Adrenal gland (tissue), 12 donors: ENCODE results near the gene CAPN15. TPM values are rescaled to one million over a fixed set of nuclear protein-coding genes. Genes with fewer than 3 reads are reported as not detected.

Experiments used
- DNase-seq, 7 donors: peaks; one replicate each; pipeline ENCODE4 v3.0.0-alpha.2; 2019 to 2020
- H3K27ac ChIP-seq, 5 donors: fragments of 200-600 bp; sonication (generic) in 4 of 5; 1 replicate in 3 of 5; 2 replicates in 2 of 5; pipeline versions ENCODE4 v1.5.1 to v1.8.0; 2016 to 2020; ENCODE audit warnings: mild to moderate bottlenecking in 1 of 5
- H3K27me3 ChIP-seq: fragments of 200-600 bp; 2 replicates; pipeline ENCODE4 v1.8.0; 2021
- H3K36me3 ChIP-seq, 2 donors: fragments of 200-600 bp; replicated peaks in 1 of 2; 1 replicate in 1 of 2; 2 replicates in 1 of 2; pipeline versions ENCODE4 v1.5.1 to v1.8.0; 2018 to 2022
- H3K4me1 ChIP-seq, 2 donors: fragments of 200-600 bp; replicated peaks in 1 of 2; 1 replicate in 1 of 2; 2 replicates in 1 of 2; pipeline versions ENCODE4 v1.5.1 to v1.8.0; 2018 to 2021
- H3K4me3 ChIP-seq, 4 donors: fragments of 200-600 bp; sonication (generic) in 3 of 4; one replicate each; pipeline ENCODE4 v1.5.1; 2016 to 2018
- H3K9me3 ChIP-seq, 3 donors: fragments of 200-600 bp; sonication (generic) in 1 of 3; replicated peaks in 1 of 3; 1 replicate in 2 of 3; 2 replicates in 1 of 3; pipeline versions ENCODE4 v1.5.1 to v1.8.0; 2016 to 2021
- CTCF ChIP-seq, 6 experiments: fragments of 450-650 bp in 4 of 6; fragments of 200-600 bp in 2 of 6; sonication (generic) in 1 of 6; IDR thresholded peaks; 1 replicate in 5 of 6; 2 replicates in 1 of 6; pipeline versions ENCODE4 v1.5.1 to v1.8.0; 2016 to 2021; ENCODE audit warnings: antibody characterized with exemption in 6 of 6, mild to moderate bottlenecking in 2 of 6, moderate library complexity in 1 of 6
- POLR2A ChIP-seq, 2 donors: fragments of 450-650 bp; IDR thresholded peaks; one replicate each; pipeline ENCODE4 v1.6.1; 2017; ENCODE audit warnings: antibody characterized with exemption in 2 of 2, mild to moderate bottlenecking in 2 of 2, moderate library complexity in 1 of 2
- WGBS, 4 donors: extraction: QIAGEN DNeasy Blood & Tissue Kit in 2 of 4; methylation state at CpG; one replicate each; pipeline versions ENCODE4 v1.1.5 to v1.1.7; 2013 to 2017; 5-methylcytosine and 5-hydroxymethylcytosine counted together
- intact Hi-C, 2 donors: fragments of 100-400 bp; cut with DNase I; formaldehyde crosslinking; loops; one replicate each; pipeline versions ENCODE4 v1.14.1 to v1.15.0; 2022 to 2023
- polyA plus RNA-seq, 3 donors: library from polyadenylated mRNA; stranded (reverse); fragments of 200-250 nt in 2 of 3; fragments of 350-450 nt in 1 of 3; fragmentation: Illumina TruSeq in 1 of 3; extraction: RNeasy Lipid Tissue Mini Kit (QIAGEN cat#74804) in 1 of 3; gene quantifications; one replicate each; pipeline ENCODE4 v1.2.3, GENCODE V29; 2013 to 2014
- total RNA-seq, 9 donors: library from RNA; depleted of rRNA in 4 of 9; stranded (reverse); fragments of >200 nt in 4 of 9; fragments of 120-200 nt in 1 of 9; fragmentation: NEBNext Ultra II Directional in 1 of 9; extraction: Animal tissue kit (Norgen Biotek cat#: 25700) in 1 of 9; gene quantifications; one replicate each; pipeline versions ENCODE4 v1.1.0 to v1.2.4, GENCODE V29; 2013 to 2023
- donor health status: healthy with polysubstance abuse.
- donor health status: Bipolar disorder and iron deficiency.
- donor health status: DM: yes; HTN: yes; CAD: no.
- donor health status: DM: no; HTN: no; CAD: no.
- donor health status: DM: no; HTN: no; CAD: no.
- donor health status: DM: yes; HTN: yes; CAD: no.

CAPN15 gene
- total and polyA plus RNA-seq, 12 donors, result 2.3 to 91.8 (median 43.0) TPM

- H3K27me3 ChIP-seq, result no peaks in the 10 kb centered on the region
- no peaks in the 10 kb centered on the region for H3K9me3 ChIP-seq
- intact Hi-C loops, result no loop called here
- H3K36me3 ChIP-seq, result no peaks in the 10 kb centered on the region
- 80 to 83% (median 81%) methylated on average over 8 to 16 of the region's 16 CpGs for WGBS, 4 donors
- TF ChIP-seq POLR2A (IDR thresholded peaks at IDR 0.05) (no peak), CTCF (IDR thresholded peaks at IDR 0.05) (no peak)
- peaks cover 26 to 43% of the 10 kb centered on the region in 2 donors for H3K4me1 ChIP-seq
- no peak overlapping the region for H3K27ac ChIP-seq
- no peak for DNase-seq
- no peak overlapping the region for H3K4me3 ChIP-seq
These were observed 4.1 kb downstream of the CAPN15 start for GRCh38 chr16:531494-532125.

- intact Hi-C loops, result no loop called here
- 45 to 57% (median 48%) methylated on average over 3 to 30 of the region's 30 CpGs for WGBS, 4 donors
- TF ChIP-seq POLR2A (IDR thresholded peaks at IDR 0.05) (peak in 1 of 2 donors; percentile 31), CTCF (IDR thresholded peaks at IDR 0.05) (peak in 1 of 6 experiments; percentile 17)
- Histone ChIP-seq H3K27me3 (no peaks in the 10 kb centered on the region), H3K36me3 (no peaks in the 10 kb centered on the region), H3K4me3 (no peak overlapping the region), H3K9me3 (no peaks in the 10 kb centered on the region), H3K27ac (peak overlapping the region in 3 of 5 donors; percentile 17 to 44 (median 39)), H3K4me1 (peaks cover 20 to 39% of the 10 kb centered on the region in 2 donors)
- DNase-seq, result peak in 6 of 7 donors; percentile 57 to 77 (median 67)
These were observed 6.0 kb downstream of the CAPN15 start for GRCh38 chr16:533391-534123.

- peak overlapping the region in 1 of 5 donors; percentile 39 for H3K27ac ChIP-seq
- intact Hi-C loops, result no loop called here
- H3K36me3 ChIP-seq, result no peaks in the 10 kb centered on the region
- TF ChIP-seq POLR2A (IDR thresholded peaks at IDR 0.05) (no peak), CTCF (IDR thresholded peaks at IDR 0.05) (no peak)
- 62 to 85% (median 72%) methylated on average over 5 to 21 of the region's 21 CpGs for WGBS, 4 donors
- no peaks in the 10 kb centered on the region for H3K9me3 ChIP-seq
- no peaks in the 10 kb centered on the region for H3K27me3 ChIP-seq
- DNase-seq, result no peak
- H3K4me3 ChIP-seq, result no peak overlapping the region
- H3K4me1 ChIP-seq, result peaks cover 15 to 33% of the 10 kb centered on the region in 2 donors
These were observed 6.6 kb downstream of the CAPN15 start for GRCh38 chr16:534135-534534.

- no peak overlapping the region for H3K4me3 ChIP-seq
- H3K4me1 ChIP-seq, result peaks cover 11 to 25% of the 10 kb centered on the region in 2 donors
- intact Hi-C loops, result no loop called here
- peak overlapping the region in 2 of 5 donors; percentile 0 to 1 for H3K27ac ChIP-seq
- no peak for DNase-seq
- H3K27me3 ChIP-seq, result no peaks in the 10 kb centered on the region
- WGBS, 4 donors, result 86 to 98% (median 88%) methylated on average over 8 to 27 of the region's 27 CpGs
- no peak for TF ChIP-seq POLR2A (IDR thresholded peaks at IDR 0.05)
- no peaks in the 10 kb centered on the region for H3K9me3 ChIP-seq
- H3K36me3 ChIP-seq, result no peaks in the 10 kb centered on the region
These were observed 7.4 kb downstream of the CAPN15 start for GRCh38 chr16:534856-535445.
